ENCODE measurements around the gene BCAN.

DNA sequence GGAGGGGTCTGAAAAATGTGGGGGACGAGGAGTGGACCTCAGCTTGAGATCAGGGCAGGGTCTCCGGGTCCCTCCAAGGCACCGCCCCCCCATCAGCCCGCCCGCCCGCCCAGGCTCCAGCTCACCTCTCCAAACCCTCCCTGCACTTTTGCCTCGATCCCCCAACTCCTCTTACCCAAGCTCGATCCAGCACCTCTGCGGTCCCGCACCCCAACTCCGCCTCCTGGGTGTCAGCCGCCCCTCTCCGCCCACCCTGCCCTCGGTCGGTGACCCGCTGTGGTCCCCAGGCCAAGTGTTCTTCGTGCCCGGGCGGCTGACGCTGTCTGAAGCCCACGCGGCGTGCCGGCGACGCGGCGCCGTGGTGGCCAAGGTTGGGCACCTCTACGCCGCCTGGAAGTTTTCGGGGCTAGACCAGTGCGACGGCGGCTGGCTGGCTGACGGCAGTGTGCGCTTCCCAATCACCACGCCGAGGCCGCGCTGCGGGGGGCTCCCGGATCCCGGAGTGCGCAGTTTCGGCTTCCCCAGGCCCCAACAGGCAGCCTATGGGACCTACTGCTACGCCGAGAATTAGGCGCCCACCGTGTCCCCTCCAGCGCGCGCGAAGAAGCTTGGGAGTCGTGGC, 17.0 kb upstream of the BCAN start:
- TF ChIP-seq EZH2 (IDR thresholded peaks at IDR 0.05) (no peak), POLR2AphosphoS5 (IDR thresholded peaks at IDR 0.05; ENCODE audit: borderline replicate concordance, low read depth, low read length) (no peak), FOXP2 (optimal IDR thresholded peaks at IDR 0.05; ENCODE audit: control extremely low read depth, extremely low read length, insufficient read depth) (no peak)

Measured in SK-N-MC (cell line).